DND-41 (cell line): ENCODE results near the gene SAMD10.

Experiments
- ATAC-seq: fragments of 200-7000 bp; cut with Tn5 transposase; 3 replicates; pipeline ENCODE4 v1.9.1; 2021; ENCODE audit warnings: low read depth; ENCODE audit not compliant: insufficient read depth
- DNase-seq: peaks from one replicate; pipeline ENCODE4 v3.0.0-alpha.2; 2020
- H2AFZ ChIP-seq: 2 replicates; pipeline ENCODE4 v1.6.0; 2012; ENCODE audit warnings: low read depth, low read length
- H3K27ac ChIP-seq: 2 replicates; pipeline ENCODE4 v1.5.1; 2012; ENCODE audit warnings: low read length, inconsistent platforms
- H3K27me3 ChIP-seq: fragments of 200-600 bp; sonication (generic); 2 replicates; pipeline ENCODE4 v1.6.0; 2012; ENCODE audit warnings: low read length, mild to moderate bottlenecking, inconsistent platforms; ENCODE audit not compliant: insufficient read depth, poor library complexity
- H3K36me3 ChIP-seq: 2 replicates; pipeline ENCODE4 v1.5.1; 2012; ENCODE audit warnings: low read length, inconsistent platforms; ENCODE audit not compliant: insufficient read depth
- H3K4me1 ChIP-seq: 2 replicates; pipeline ENCODE4 v1.5.1; 2012; ENCODE audit warnings: mild to moderate bottlenecking, low read length; ENCODE audit not compliant: insufficient read depth
- H3K4me2 ChIP-seq: 2 replicates; pipeline ENCODE4 v1.6.0; 2012; ENCODE audit warnings: mild to moderate bottlenecking, moderate library complexity, low read length, inconsistent platforms; ENCODE audit not compliant: insufficient read depth
- H3K4me3 ChIP-seq, 2 experiments: fragments of 200-600 bp in 1 of 2; shearing (Covaris generic) in 1 of 2; 2 replicates each; pipeline ENCODE4 v1.5.1; 2012 to 2016; ENCODE audit warnings: inconsistent platforms in 2 of 2, low read length in 2 of 2, mild to moderate bottlenecking in 2 of 2, low read depth in 1 of 2, moderate library complexity in 1 of 2
- H3K79me2 ChIP-seq: 2 replicates; pipeline ENCODE4 v1.6.0; 2012; ENCODE audit warnings: low read length, inconsistent platforms; ENCODE audit not compliant: insufficient read depth
- H3K9ac ChIP-seq: 2 replicates; pipeline ENCODE4 v1.6.0; 2012; ENCODE audit warnings: low read depth, mild to moderate bottlenecking, inconsistent platforms, low read length, moderate library complexity
- H3K9me3 ChIP-seq: 2 replicates; pipeline ENCODE4 v1.5.1; 2012; ENCODE audit warnings: low read length, moderate library complexity, mild to moderate bottlenecking, inconsistent platforms; ENCODE audit not compliant: insufficient read depth, severe bottlenecking
- H4K20me1 ChIP-seq: 2 replicates; pipeline ENCODE4 v1.6.0; 2012; ENCODE audit warnings: low read length; ENCODE audit not compliant: insufficient read depth
- CTCF ChIP-seq: IDR thresholded peaks from 2 replicates; pipeline ENCODE4 v1.5.1; 2012; ENCODE audit warnings: borderline replicate concordance, low read length, moderate library complexity, mild to moderate bottlenecking; ENCODE audit not compliant: poor library complexity, severe bottlenecking; ENCODE audit errors: extremely low read depth
- EZH2 ChIP-seq: IDR thresholded peaks from 3 replicates; pipeline ENCODE4 v1.6.1; 2012; ENCODE audit warnings: borderline replicate concordance, low read depth, mild to moderate bottlenecking, moderate library complexity, low read length, inconsistent platforms; ENCODE audit not compliant: severe bottlenecking

The SAMD10 gene

GRCh38 chr20:63974402-63975200, 4.8 kb downstream of the SAMD10 start:
- no peak overlapping the region for H3K4me2 ChIP-seq
- ATAC-seq (no peak), DNase-seq (no peak)
- peaks cover 21% of the 10 kb centered on the region for H3K4me1 ChIP-seq
- H3K27ac ChIP-seq: no peak overlapping the region
- no peak overlapping the region for H3K9ac ChIP-seq
- H3K4me3 ChIP-seq: no peak overlapping the region
- TF ChIP-seq CTCF (no peak), EZH2 (no peak)
- H3K36me3 ChIP-seq: peaks cover 21% of the 10 kb centered on the region; the same call in 1 of the 2 replicates
- H4K20me1 ChIP-seq: no peaks in the 10 kb centered on the region
- H2AFZ ChIP-seq: no peak overlapping the region
- no peaks in the 10 kb centered on the region for H3K9me3 ChIP-seq
- H3K79me2 ChIP-seq: 0 out of 2 replicates have a peak, but pooled peaks cover 2% of the 10 kb centered on the region
- no peaks in the 10 kb centered on the region for H3K27me3 ChIP-seq

- Histone ChIP-seq H2AFZ (no peak overlapping the region), H3K9me3 (peaks cover 3% of the 10 kb centered on the region), H3K27ac (no peak overlapping the region), H3K4me2 (no peak overlapping the region), H3K9ac (no peak overlapping the region), H3K4me3 (no peak overlapping the region), H4K20me1 (no peaks in the 10 kb centered on the region), H3K36me3 (peaks cover 26% of the 10 kb centered on the region), H3K79me2 (peaks cover 5% of the 10 kb centered on the region), H3K4me1 (peaks cover 22% of the 10 kb centered on the region), H3K27me3 (no peaks in the 10 kb centered on the region)
- peak; percentile 80 for TF ChIP-seq CTCF
- no peak for TF ChIP-seq EZH2
- peak; percentile 66 for DNase-seq
- ATAC-seq: peak; percentile 46; the same call in 2 of the 3 replicates
Observed at GRCh38 chr20:63973636-63974401, 5.6 kb downstream of the SAMD10 start.

GRCh38 chr20:63973160-63973479, 6.3 kb downstream of the SAMD10 start:
- H3K9ac ChIP-seq: no peak overlapping the region

More at GRCh38 chr20:63973160-63973479, 6.3 kb downstream of the SAMD10 start:
- H3K4me1 ChIP-seq: peaks cover 22% of the 10 kb centered on the region
- no peak for ATAC-seq
- H4K20me1 ChIP-seq: no peaks in the 10 kb centered on the region
- no peak overlapping the region for H3K4me2 ChIP-seq
- peaks cover 10% of the 10 kb centered on the region for H3K9me3 ChIP-seq
- H3K4me3 ChIP-seq: no peak overlapping the region
- H3K36me3 ChIP-seq: peaks cover 33% of the 10 kb centered on the region
- peaks cover 12% of the 10 kb centered on the region for H3K79me2 ChIP-seq
- no peaks in the 10 kb centered on the region for H3K27me3 ChIP-seq
- no peak overlapping the region for H3K27ac ChIP-seq
- TF ChIP-seq EZH2 (no peak), CTCF (no peak)
- no peak overlapping the region for H2AFZ ChIP-seq
- DNase-seq: no peak
